Small intestine (tissue), 7 donors: ENCODE measurements around the gene DHRS3. TPM values are rescaled to one million over a fixed set of nuclear protein-coding genes. Genes with fewer than 3 reads are reported as not detected.

Experiments
- DNase-seq, 2 donors: peaks; one replicate each; pipeline versions ENCODE4 v3.0.0 to v3.0.0-alpha.2; 2013
- FAIRE-seq: peaks from 2 replicates; lab custom pipeline; 2012; peaks lifted over from hg19 to GRCh38; lab: Jason Lieb, UNC
- H3K27ac ChIP-seq, 3 donors: one replicate each; pipeline ENCODE4 v1.5.1; 2013; ENCODE audit warnings: low read length in 2 of 3, mild to moderate bottlenecking in 2 of 3, control low read depth in 1 of 3, inconsistent platforms in 1 of 3, low read depth in 1 of 3, moderate library complexity in 1 of 3
- H3K27me3 ChIP-seq, 3 donors: one replicate each; pipeline ENCODE4 v1.6.1; 2013; ENCODE audit warnings: low read length in 3 of 3, inconsistent platforms in 1 of 3; ENCODE audit not compliant: control insufficient read depth in 3 of 3, insufficient read depth in 3 of 3
- H3K36me3 ChIP-seq, 3 donors: one replicate each; pipeline ENCODE4 v1.6.1; 2013; ENCODE audit warnings: low read length in 3 of 3, inconsistent platforms in 1 of 3, low read depth in 1 of 3, mild to moderate bottlenecking in 1 of 3, moderate library complexity in 1 of 3; ENCODE audit not compliant: control insufficient read depth in 3 of 3, insufficient read depth in 2 of 3
- H3K4me1 ChIP-seq, 3 donors: one replicate each; pipeline ENCODE4 v1.6.1; 2013; ENCODE audit warnings: low read length in 2 of 3, inconsistent platforms in 1 of 3, low read depth in 1 of 3, mild to moderate bottlenecking in 1 of 3, moderate library complexity in 1 of 3; ENCODE audit not compliant: control insufficient read depth in 3 of 3, insufficient read depth in 2 of 3
- H3K4me3 ChIP-seq, 3 donors: one replicate each; pipeline ENCODE4 v1.5.1; 2013; ENCODE audit warnings: low read length in 3 of 3, control low read depth in 1 of 3, inconsistent platforms in 1 of 3, low read depth in 1 of 3, mild to moderate bottlenecking in 1 of 3, moderate library complexity in 1 of 3
- H3K9me3 ChIP-seq, 2 donors: one replicate each; pipeline ENCODE4 v1.6.1; 2013; ENCODE audit warnings: low read depth in 1 of 2, low read length in 1 of 2; ENCODE audit not compliant: control insufficient read depth in 2 of 2, insufficient read depth in 1 of 2
- WGBS, 3 donors: extraction: QIAGEN DNeasy Blood & Tissue Kit; methylation state at CpG; one replicate each; pipeline ENCODE4 v1.1.7; 2013; 5-methylcytosine and 5-hydroxymethylcytosine counted together
- polyA plus RNA-seq, 4 donors: library from polyadenylated mRNA; stranded (reverse) in 3 of 4; unstranded in 1 of 4; fragments of 200-250 nt in 3 of 4; fragments of 120-200 nt in 1 of 4; gene quantifications; one replicate each; pipeline versions ENCODE4 v1.2.1 to v1.2.3, GENCODE V29; 2013
- donor health status: healthy with polysubstance abuse.
- donor health status: control.
- donor health status: control.
- donor health status: Bipolar disorder and iron deficiency.
- donor health status: healthy.

DHRS3 gene
- polyA plus RNA-seq, 4 donors, result 45.3 to 87.0 (median 63.5) TPM

GRCh38 chr1:12595757-12596006 lies 22.3 kb downstream of the DHRS3 start:
- Histone ChIP-seq H3K4me3 (peak overlapping the region in 2 of 3 donors; percentile 31 to 47), H3K9me3 (no peaks in the 10 kb centered on the region), H3K27ac (peak overlapping the region in 2 of 3 donors; percentile 64 to 92), H3K4me1 (peaks cover 18 to 46% (median 36%) of the 10 kb centered on the region in 3 donors), H3K36me3 (peaks cover 0 to 53% (median 0%) of the 10 kb centered on the region in 3 donors), H3K27me3 (no peaks in the 10 kb centered on the region)
- 0 to 15% (median 3%) methylated on average over 3 to 18 of the region's 18 CpGs for WGBS, 3 donors
- DNase-seq, result no peak
- FAIRE-seq, result no peak

GRCh38 chr1:12594966-12595756 lies 22.8 kb downstream of the DHRS3 start:
- peaks cover 0 to 51% (median 0%) of the 10 kb centered on the region in 3 donors for H3K36me3 ChIP-seq
- no peak for FAIRE-seq

GRCh38 chr1:12594490-12594889 lies 23.5 kb downstream of the DHRS3 start:
- Histone ChIP-seq H3K27ac (peak overlapping the region in 2 of 3 donors; percentile 47 to 57), H3K27me3 (no peaks in the 10 kb centered on the region), H3K4me1 (peaks cover 12 to 46% (median 25%) of the 10 kb centered on the region in 3 donors), H3K9me3 (no peaks in the 10 kb centered on the region), H3K36me3 (peaks cover 0 to 51% (median 0%) of the 10 kb centered on the region in 3 donors), H3K4me3 (peak overlapping the region in 1 of 3 donors; percentile 43)
- FAIRE-seq (no peak), DNase-seq (no peak)
- 82 to 86% (median 83%) methylated on average over 6 of the region's 6 CpGs for WGBS, 3 donors

More at GRCh38 chr1:12594966-12595756, 22.8 kb downstream of the DHRS3 start:
- DNase-seq, result peak in 1 of 2 donors; percentile 76
- Histone ChIP-seq H3K27ac (peak overlapping the region in 2 of 3 donors; percentile 64 to 92), H3K4me3 (peak overlapping the region in 2 of 3 donors; percentile 31 to 47), H3K9me3 (no peaks in the 10 kb centered on the region), H3K27me3 (no peaks in the 10 kb centered on the region), H3K4me1 (peaks cover 13 to 46% (median 32%) of the 10 kb centered on the region in 3 donors)
- WGBS, 3 donors, result 3 to 10% (median 8%) methylated on average over 41 to 47 of the region's 47 CpGs

GRCh38 chr1:12593621-12594066 lies 24.4 kb downstream of the DHRS3 start:
- Histone ChIP-seq H3K27ac (peak overlapping the region in 1 of 3 donors; percentile 11), H3K4me3 (no peak overlapping the region), H3K4me1 (peaks cover 7 to 40% (median 22%) of the 10 kb centered on the region in 3 donors), H3K36me3 (peaks cover 0 to 53% (median 0%) of the 10 kb centered on the region in 3 donors), H3K27me3 (no peaks in the 10 kb centered on the region), H3K9me3 (no peaks in the 10 kb centered on the region)
- 46 to 52% (median 51%) methylated on average over 7 of the region's 7 CpGs for WGBS, 3 donors
- DNase-seq (peak in 1 of 2 donors; percentile 25), FAIRE-seq (no peak)

- WGBS, 3 donors, result 77 to 82% (median 79%) methylated on average over 7 of the region's 7 CpGs
- no peak overlapping the region for H3K4me3 ChIP-seq
- peaks cover 0 to 35% (median 16%) of the 10 kb centered on the region in 3 donors for H3K4me1 ChIP-seq
- FAIRE-seq, result no peak
- H3K36me3 ChIP-seq, result peaks cover 0 to 56% (median 0%) of the 10 kb centered on the region in 3 donors
- H3K9me3 ChIP-seq, result no peaks in the 10 kb centered on the region
- H3K27ac ChIP-seq, result no peak overlapping the region
- no peaks in the 10 kb centered on the region for H3K27me3 ChIP-seq
- DNase-seq, result no peak
Measured at GRCh38 chr1:12592496-12592895, 25.5 kb downstream of the DHRS3 start.

- H3K36me3 ChIP-seq, result peaks cover 0 to 58% (median 0%) of the 10 kb centered on the region in 3 donors
- no peak for FAIRE-seq
- H3K27me3 ChIP-seq, result no peaks in the 10 kb centered on the region
- H3K4me3 ChIP-seq, result no peak overlapping the region
- H3K4me1 ChIP-seq, result peaks cover 0 to 33% (median 15%) of the 10 kb centered on the region in 3 donors
- no peak for DNase-seq
- H3K27ac ChIP-seq, result peak overlapping the region in 1 of 3 donors; percentile 8
- 80 to 90% (median 85%) methylated on average over 19 of the region's 19 CpGs for WGBS, 3 donors
- H3K9me3 ChIP-seq, result no peaks in the 10 kb centered on the region
Measured at GRCh38 chr1:12591267-12591938, 26.6 kb downstream of the DHRS3 start.

GRCh38 chr1:12588695-12589094 lies 29.3 kb downstream of the DHRS3 start:
- Histone ChIP-seq H3K36me3 (peaks cover 0 to 77% (median 0%) of the 10 kb centered on the region in 3 donors), H3K27ac (no peak overlapping the region), H3K4me3 (no peak overlapping the region), H3K4me1 (peaks cover 0 to 12% (median 3%) of the 10 kb centered on the region in 3 donors), H3K9me3 (no peaks in the 10 kb centered on the region), H3K27me3 (no peaks in the 10 kb centered on the region)
- 82 to 97% (median 94%) methylated on average over 8 of the region's 8 CpGs for WGBS, 3 donors
- FAIRE-seq, result no peak
- no peak for DNase-seq

- 83 to 93% (median 91%) methylated on average over 7 of the region's 7 CpGs for WGBS, 3 donors
- H3K36me3 ChIP-seq, result peaks cover 0 to 77% (median 0%) of the 10 kb centered on the region in 3 donors
- no peak for FAIRE-seq
- DNase-seq, result no peak
- no peak overlapping the region for H3K27ac ChIP-seq
- no peak overlapping the region for H3K4me3 ChIP-seq
- peaks cover 0 to 8% (median 0%) of the 10 kb centered on the region in 3 donors for H3K4me1 ChIP-seq
- H3K9me3 ChIP-seq, result no peaks in the 10 kb centered on the region
- no peaks in the 10 kb centered on the region for H3K27me3 ChIP-seq
Measured at GRCh38 chr1:12587981-12588640, 29.9 kb downstream of the DHRS3 start.
